ENCODE results near the gene RIMS3. TPM values are rescaled to one million over a fixed set of nuclear protein-coding genes. Genes with fewer than 3 reads are reported as not detected.
A peak's percentile ranks its signal among the peaks of the same experiment; 100 is the strongest.

RIMS3 gene
- total RNA-seq, 1 donor from 2014 or later = 17.2 TPM

DNA sequence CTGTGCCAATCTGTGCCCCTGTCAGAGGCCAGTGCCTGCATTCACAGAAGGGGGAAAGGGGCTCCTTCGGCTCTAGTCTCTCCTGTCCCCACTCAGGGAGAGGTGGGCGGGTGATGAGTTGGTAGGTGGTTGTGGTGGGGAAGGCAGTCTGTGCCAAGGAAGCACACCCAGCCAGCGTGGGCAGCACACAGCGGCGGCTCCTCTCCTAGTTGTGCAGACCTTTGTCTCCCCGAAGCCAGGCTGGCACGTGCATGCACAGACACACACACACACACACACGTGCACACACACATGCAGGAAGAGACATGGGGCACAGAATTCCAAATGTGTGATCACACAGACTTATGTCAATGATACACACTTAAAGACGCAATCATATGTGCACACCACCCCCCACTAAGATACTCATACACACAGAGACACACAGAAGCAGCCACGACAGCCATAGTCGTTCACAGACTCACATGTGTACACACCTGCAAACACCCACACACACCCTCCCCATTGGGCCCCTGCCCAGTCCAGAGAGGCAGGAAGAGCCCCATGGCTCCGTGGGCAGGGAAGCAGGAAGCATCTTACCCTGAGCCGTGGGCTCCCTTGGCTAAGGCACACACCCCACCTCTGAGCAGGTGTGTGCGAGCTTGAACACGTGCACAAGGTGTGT is 16.4 kb downstream of the RIMS3 start:
- Histone ChIP-seq H3K9me3 (ENCODE audit: low read depth) (no peaks in the 10 kb centered on the region), H3K36me3 (no peaks in the 10 kb centered on the region), H3K27ac (no peak overlapping the region), H3K4me3 (no peak overlapping the region), H4K20me1 (ENCODE audit: low read depth) (peaks cover 52% of the 10 kb centered on the region), H3K4me2 (no peak overlapping the region), H3K27me3 (no peaks in the 10 kb centered on the region), H3K9ac (no peak overlapping the region), H3K4me1 (peaks cover 15% of the 10 kb centered on the region), H3F3A (ENCODE audit: low read depth) (no peaks in the 10 kb centered on the region), H3K79me2 (ENCODE audit: low read depth) (no peaks in the 10 kb centered on the region), H2AFZ (replicated peaks) (no peak overlapping the region)
- Mint-ChIP-seq H3K27me3 (ENCODE audit: insufficient read depth, low read depth) (peaks cover 5% of the 10 kb centered on the region), H3K4me3 (no peak overlapping the region), H3K9me3 (no peaks in the 10 kb centered on the region), H3K27ac (no peak overlapping the region), H3K4me1 (peaks cover 37% of the 10 kb centered on the region), H3K36me3 (no peaks in the 10 kb centered on the region)
- TF ChIP-seq, protein P1, sequence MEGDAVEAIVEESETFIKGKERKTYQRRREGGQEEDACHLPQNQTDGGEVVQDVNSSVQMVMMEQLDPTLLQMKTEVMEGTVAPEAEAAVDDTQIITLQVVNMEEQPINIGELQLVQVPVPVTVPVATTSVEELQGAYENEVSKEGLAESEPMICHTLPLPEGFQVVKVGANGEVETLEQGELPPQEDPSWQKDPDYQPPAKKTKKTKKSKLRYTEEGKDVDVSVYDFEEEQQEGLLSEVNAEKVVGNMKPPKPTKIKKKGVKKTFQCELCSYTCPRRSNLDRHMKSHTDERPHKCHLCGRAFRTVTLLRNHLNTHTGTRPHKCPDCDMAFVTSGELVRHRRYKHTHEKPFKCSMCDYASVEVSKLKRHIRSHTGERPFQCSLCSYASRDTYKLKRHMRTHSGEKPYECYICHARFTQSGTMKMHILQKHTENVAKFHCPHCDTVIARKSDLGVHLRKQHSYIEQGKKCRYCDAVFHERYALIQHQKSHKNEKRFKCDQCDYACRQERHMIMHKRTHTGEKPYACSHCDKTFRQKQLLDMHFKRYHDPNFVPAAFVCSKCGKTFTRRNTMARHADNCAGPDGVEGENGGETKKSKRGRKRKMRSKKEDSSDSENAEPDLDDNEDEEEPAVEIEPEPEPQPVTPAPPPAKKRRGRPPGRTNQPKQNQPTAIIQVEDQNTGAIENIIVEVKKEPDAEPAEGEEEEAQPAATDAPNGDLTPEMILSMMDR (IDR thresholded peaks at IDR 0.05) = no peak
- TF ChIP-seq EZH2 (IDR thresholded peaks at IDR 0.05) (no peak), EZH2phosphoT487 (IDR thresholded peaks at IDR 0.05) (no peak)
- DNase-seq (ENCODE audit: low spot score) = no peak

DNA sequence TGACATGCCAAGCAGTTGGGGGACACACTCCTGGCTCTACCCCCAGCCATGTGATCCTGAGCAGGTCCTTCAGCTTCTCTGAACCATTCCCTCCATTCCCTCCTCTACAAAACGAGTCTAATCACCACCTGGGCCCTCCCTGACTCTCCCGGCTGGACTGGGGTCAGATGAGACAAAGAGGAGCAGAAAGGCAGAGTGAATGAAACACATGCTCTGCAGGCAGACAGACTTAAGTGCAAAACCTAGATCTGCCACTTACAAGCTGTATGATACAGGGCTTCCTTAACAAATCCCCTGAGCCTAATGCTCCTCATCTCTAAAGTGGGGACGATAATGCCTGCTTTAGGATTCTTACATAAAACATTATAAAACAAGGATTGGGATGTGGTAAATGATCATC is 17.3 kb downstream of the RIMS3 start:
- Histone ChIP-seq H3K9me3 (ENCODE audit: low read depth) (no peaks in the 10 kb centered on the region), H3K4me1 (peaks cover 10% of the 10 kb centered on the region), H3K27ac (no peak overlapping the region), H3F3A (ENCODE audit: low read depth) (no peaks in the 10 kb centered on the region), H2AFZ (replicated peaks) (no peak overlapping the region), H3K4me3 (no peak overlapping the region), H3K9ac (no peak overlapping the region), H3K27me3 (no peaks in the 10 kb centered on the region), H3K79me2 (ENCODE audit: low read depth) (no peaks in the 10 kb centered on the region), H3K36me3 (no peaks in the 10 kb centered on the region), H3K4me2 (no peak overlapping the region), H4K20me1 (ENCODE audit: low read depth) (peaks cover 45% of the 10 kb centered on the region)
- Mint-ChIP-seq H3K4me3 (no peak overlapping the region), H3K27me3 (ENCODE audit: insufficient read depth, low read depth) (peaks cover 5% of the 10 kb centered on the region), H3K27ac (no peak overlapping the region), H3K4me1 (peaks cover 37% of the 10 kb centered on the region), H3K9me3 (no peaks in the 10 kb centered on the region), H3K36me3 (no peaks in the 10 kb centered on the region)
- DNase-seq (ENCODE audit: low spot score) = no peak
- TF ChIP-seq EZH2phosphoT487 (IDR thresholded peaks at IDR 0.05) (no peak), EZH2 (IDR thresholded peaks at IDR 0.05) (no peak)
- TF ChIP-seq, protein P1 (IDR thresholded peaks at IDR 0.05) = no peak

DNA sequence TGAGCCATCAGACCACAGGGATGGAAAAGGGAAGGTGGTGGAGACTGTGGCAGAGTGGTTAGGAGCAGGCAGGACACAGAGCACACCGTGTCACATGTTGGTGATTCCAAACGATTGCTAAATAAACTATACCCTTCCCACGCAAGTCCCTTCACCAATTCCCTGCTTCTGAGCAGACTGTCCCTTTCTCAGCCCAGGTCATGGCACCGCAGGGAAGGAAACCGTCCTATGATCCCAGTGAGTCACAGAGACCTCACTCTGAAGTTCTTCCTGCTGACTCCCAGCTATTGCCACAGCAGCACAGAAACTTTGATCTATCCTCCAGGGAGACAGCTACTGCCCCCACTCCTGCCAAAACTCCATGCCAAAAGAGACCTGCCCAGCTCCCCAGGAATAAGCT is 19.2 kb downstream of the RIMS3 start:
- H3F3A ChIP-seq (ENCODE audit: low read depth) = no peaks in the 10 kb centered on the region
- Mint-ChIP-seq H3K4me1 (peaks cover 37% of the 10 kb centered on the region), H3K9me3 (no peaks in the 10 kb centered on the region), H3K27me3 (ENCODE audit: insufficient read depth, low read depth) (peaks cover 5% of the 10 kb centered on the region), H3K4me3 (no peak overlapping the region), H3K36me3 (no peaks in the 10 kb centered on the region), H3K27ac (peak overlapping the region; percentile 44)
- H2AFZ ChIP-seq (replicated peaks) = no peak overlapping the region
- no peak overlapping the region for H3K27ac ChIP-seq
- TF ChIP-seq, protein P1 (IDR thresholded peaks at IDR 0.05) = no peak
- TF ChIP-seq EZH2phosphoT487 (IDR thresholded peaks at IDR 0.05) (no peak), EZH2 (IDR thresholded peaks at IDR 0.05) (no peak)
- no peaks in the 10 kb centered on the region for H3K79me2 ChIP-seq (ENCODE audit: low read depth)
- H3K4me3 ChIP-seq = no peak overlapping the region
- no peak overlapping the region for H3K4me2 ChIP-seq
- peaks cover 10% of the 10 kb centered on the region for H3K4me1 ChIP-seq
- H4K20me1 ChIP-seq (ENCODE audit: low read depth) = peaks cover 28% of the 10 kb centered on the region
- no peak for DNase-seq (ENCODE audit: low spot score)
- H3K9ac ChIP-seq = no peak overlapping the region
- no peaks in the 10 kb centered on the region for H3K27me3 ChIP-seq
- no peaks in the 10 kb centered on the region for H3K9me3 ChIP-seq (ENCODE audit: low read depth)
- H3K36me3 ChIP-seq = no peaks in the 10 kb centered on the region
